NCI-H526 (cell line): ENCODE data around the gene CFAP73.
A peak's percentile ranks its signal among the peaks of the same experiment; 100 is the strongest.

Experiments
- DNase-seq, 2 experiments: peaks; one replicate each; lab custom pipeline; 2025; lab: John Stamatoyannopoulos, UW

CFAP73 gene

GRCh38 chr12:113142173-113142885 is 7.2 kb upstream of the CFAP73 start:
- peak in 1 of 2 experiments; percentile 12 for DNase-seq

- DNase-seq, result no peak
Measured at GRCh38 chr12:113142886-113143332, 6.6 kb upstream of the CFAP73 start.

GRCh38 chr12:113143959-113144358 is 5.6 kb upstream of the CFAP73 start:
- DNase-seq, result no peak

- DNase-seq, result no peak
Measured at GRCh38 chr12:113144806-113145205, 4.7 kb upstream of the CFAP73 start.

- DNase-seq, result no peak
Measured at GRCh38 chr12:113145720-113146551, 3.6 kb upstream of the CFAP73 start.

GRCh38 chr12:113146999-113147398 is 2.5 kb upstream of the CFAP73 start:
- DNase-seq, result no peak

- no peak for DNase-seq
Measured at GRCh38 chr12:113151655-113152054, 2.1 kb downstream of the CFAP73 start.

- no peak for DNase-seq
Measured at GRCh38 chr12:113152196-113152834, 2.8 kb downstream of the CFAP73 start.

- peak; percentile 23 to 86 for DNase-seq
Measured at GRCh38 chr12:113152835-113153814, 3.6 kb downstream of the CFAP73 start.

- DNase-seq, result peak in 1 of 2 experiments; percentile 76
Measured at GRCh38 chr12:113154351-113154973, 4.9 kb downstream of the CFAP73 start.

- DNase-seq, result no peak
Measured at GRCh38 chr12:113155060-113155459, 5.5 kb downstream of the CFAP73 start.

- no peak for DNase-seq
Measured at GRCh38 chr12:113155646-113156045, 6.1 kb downstream of the CFAP73 start.

GRCh38 chr12:113157218-113157859 is 7.8 kb downstream of the CFAP73 start:
- no peak for DNase-seq

GRCh38 chr12:113158439-113159203 is 9.1 kb downstream of the CFAP73 start:
- DNase-seq, result no peak

- DNase-seq, result no peak
Measured at GRCh38 chr12:113159937-113160336, 10.4 kb downstream of the CFAP73 start.

- peak; percentile 95 to 96 for DNase-seq
Measured at GRCh38 chr12:113161415-113162016, 12.0 kb downstream of the CFAP73 start.

GRCh38 chr12:113162102-113163029 is 12.8 kb downstream of the CFAP73 start:
- no peak for DNase-seq

GRCh38 chr12:113163030-113163360 is 13.5 kb downstream of the CFAP73 start:
- DNase-seq, result no peak
